GM21619 (cell line): Measurements from ENCODE around the gene YPEL5.
A peak's percentile ranks its signal among the peaks of the same experiment; 100 is the strongest.
"Not testable (repeated sequence)": the region's sequence is repeated elsewhere in the genome, so short reads cannot be mapped to it uniquely, and the experiment has no call there.

Experiments used
- ATAC-seq: cut with Tn5 transposase; IDR thresholded peaks from one replicate; pipeline ENCODE4 v1.9.1; 2021; ENCODE audit not compliant: unreplicated experiment

YPEL5 gene

DNA sequence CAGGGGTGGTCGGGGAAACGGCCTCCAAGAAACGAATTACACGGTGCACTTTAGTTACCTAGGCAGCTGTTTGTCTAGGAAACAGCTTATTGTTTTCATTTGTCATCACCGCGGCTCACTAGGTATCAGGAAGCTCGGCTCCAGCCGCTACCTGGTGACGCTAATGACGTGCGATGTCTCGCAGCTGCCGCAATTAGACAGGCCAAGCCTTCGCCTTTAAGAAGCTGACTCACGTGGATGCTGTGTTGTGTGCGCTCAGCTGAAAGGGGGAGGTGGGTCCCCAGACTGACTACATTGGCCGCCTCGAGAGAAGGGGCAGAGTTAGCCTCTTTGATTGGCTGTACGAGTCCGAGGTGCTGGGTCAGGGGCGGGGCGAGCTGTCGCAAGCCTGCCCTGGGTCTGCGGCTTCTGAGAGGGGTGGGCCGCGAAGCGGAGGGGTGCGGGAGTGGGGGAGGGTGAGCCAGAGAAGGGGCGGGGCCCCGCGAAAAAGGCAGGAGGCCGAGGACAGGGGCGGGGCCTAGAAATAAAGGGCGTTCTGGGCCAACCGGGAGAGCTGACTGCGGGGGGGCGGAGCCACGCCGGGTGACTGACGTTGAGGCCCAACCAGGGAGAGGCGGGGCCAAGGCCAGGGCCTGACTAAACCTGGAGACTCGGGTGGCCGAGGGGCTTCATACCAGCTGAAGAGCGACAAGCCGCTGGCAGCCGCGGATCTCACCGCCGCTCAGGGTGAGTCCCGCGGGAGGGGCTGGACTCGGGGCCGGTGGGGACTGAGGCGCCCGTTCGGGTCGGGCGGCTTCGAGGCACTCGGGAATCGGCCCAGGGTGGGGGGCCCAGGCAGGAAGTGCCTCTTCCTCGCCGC lies at the start of gene YPEL5:
YPEL5 (plus strand) TSS at position 671 of the 859 bp plus-strand sequence. CDS start 9,645 bp downstream, outside the sequence.
- ATAC-seq, result peak; percentile 92

DNA sequence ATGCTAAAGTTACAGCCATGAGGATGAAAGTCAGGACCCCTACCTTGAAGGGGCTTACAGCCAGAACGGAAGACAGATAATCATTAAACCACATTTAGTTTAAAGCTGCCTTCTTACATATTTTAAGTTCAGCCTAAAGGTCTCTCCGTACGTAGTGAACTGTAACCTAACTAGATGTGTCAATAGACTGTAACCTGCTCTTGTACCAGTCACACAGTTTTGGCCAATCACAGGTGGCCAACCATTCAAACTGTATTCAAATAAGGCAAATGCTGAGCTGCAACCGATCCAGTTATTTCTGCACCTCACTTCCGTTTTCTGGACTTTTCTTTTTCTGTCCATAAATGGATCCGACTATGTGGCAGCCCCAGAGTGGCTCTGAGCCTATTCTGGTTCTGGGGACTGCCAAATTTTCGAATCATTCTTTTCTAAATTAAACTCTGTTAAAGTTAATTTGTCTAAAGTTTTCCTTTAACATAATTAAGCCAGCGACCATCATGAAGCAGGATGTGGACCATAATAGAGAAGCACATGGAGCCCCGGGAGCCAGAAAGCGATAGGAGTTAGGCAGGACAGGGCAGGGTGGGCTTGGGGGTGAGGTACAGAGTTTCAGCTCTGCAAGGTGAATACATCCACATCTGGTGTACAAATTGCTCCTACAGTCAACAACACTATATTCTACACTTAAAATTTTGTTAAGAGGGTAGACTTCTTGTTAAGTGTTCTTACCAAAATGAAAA lies 48.4 kb upstream of the YPEL5 start:
- no peak for ATAC-seq

GRCh38 chr2:30099366-30099765 lies 47.4 kb upstream of the YPEL5 start:
- ATAC-seq, result not testable (repeated sequence)

DNA sequence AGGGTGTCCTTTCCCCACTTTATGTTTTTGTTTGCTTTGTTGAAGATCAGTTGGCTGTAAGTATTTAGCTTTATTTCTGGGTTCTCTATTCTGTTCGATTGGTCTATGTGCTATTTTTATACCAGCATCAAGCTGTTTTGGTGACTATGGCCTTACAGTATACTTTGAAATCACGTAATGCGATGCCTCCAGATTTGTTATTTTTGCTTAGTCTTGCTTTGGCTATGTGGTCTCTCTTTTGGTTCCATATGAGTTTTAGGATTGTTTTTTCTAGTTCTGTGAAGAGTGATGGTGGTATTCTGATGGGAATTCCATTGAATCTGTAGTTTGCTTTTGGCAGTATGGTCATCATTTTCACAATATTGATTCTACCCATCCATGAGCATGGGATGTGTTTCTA lies 46.1 kb upstream of the YPEL5 start:
- not testable (repeated sequence) for ATAC-seq

DNA sequence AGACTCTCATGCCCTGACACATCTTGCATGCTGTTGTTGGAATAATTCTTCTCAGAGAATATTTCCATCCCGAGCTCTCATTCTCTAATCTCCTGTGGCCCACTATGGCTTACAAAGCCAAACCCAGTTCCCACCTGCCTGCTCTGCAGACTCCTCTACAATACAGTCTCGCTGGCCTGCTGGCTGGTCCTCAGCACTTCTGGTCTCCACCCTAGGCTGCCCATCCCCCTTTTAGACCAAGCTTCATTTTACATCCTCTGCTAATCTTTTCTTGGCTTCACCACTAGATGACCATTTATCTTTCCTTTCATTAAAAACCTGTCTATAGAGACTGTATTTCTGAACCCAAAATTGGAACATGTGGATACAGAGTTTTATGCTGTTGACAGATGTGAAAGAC lies 42.5 kb upstream of the YPEL5 start:
- no peak for ATAC-seq

GRCh38 chr2:30105556-30105955 lies 41.3 kb upstream of the YPEL5 start:
- ATAC-seq, result no peak

DNA sequence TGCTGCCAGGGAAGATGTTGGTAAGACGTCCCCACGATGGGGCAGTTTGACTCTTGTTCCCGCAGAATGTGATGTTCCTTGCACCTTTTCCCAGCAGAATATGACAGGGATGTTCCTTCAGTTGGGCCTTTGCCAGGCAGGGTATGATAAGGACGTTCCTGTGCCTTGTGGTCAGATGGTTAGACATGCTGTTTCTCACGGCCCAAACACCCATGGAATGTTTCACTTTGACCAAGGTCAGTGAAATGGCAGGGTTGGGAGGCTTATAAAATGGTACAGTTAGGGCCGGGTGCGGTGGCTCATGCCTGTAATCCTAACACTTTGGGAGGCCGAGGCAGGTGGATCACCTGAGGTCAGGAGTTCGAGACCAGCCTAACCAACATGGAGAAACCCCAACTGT lies 40.3 kb upstream of the YPEL5 start:
- no peak for ATAC-seq

GRCh38 chr2:30108192-30108591 lies 38.6 kb upstream of the YPEL5 start:
- no peak for ATAC-seq

DNA sequence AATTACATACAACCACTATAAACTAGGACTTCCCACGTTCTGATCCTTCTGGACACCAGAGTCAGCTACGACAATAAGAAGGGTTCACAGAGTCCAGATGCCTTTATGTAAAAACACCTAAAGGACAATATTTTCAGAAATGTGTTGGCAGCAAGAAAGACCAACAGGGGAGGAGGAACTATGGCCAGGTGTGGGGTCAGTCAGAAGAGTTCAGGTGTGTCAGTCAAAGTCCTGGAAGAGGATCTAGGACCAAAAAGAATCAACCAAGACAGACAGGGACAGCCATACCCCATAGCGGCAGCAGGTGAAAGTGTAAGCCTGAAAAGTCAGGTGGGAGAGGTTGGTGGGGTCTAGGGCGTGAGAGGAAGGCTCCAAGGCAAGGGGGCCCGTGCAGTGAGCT lies 38.0 kb upstream of the YPEL5 start:
- ATAC-seq, result no peak

DNA sequence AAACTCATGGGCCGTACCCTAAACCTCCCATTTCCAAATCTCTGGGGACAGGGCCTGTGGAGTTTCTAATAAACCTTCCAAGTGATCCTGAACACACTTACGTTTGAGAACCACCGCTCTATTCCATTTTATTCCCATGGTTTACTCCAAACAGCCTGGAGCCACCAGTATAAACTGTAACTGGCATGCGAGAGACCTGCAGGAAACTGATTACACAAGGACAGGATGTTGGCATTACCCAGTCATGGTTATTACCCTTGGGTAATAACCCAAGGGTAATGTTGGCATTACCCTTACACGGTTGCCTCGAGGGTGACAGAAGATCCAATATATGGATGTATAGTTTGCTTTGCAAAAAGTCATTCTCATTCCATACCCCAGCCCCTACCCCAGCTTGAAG lies 37.0 kb upstream of the YPEL5 start:
- ATAC-seq, result no peak

DNA sequence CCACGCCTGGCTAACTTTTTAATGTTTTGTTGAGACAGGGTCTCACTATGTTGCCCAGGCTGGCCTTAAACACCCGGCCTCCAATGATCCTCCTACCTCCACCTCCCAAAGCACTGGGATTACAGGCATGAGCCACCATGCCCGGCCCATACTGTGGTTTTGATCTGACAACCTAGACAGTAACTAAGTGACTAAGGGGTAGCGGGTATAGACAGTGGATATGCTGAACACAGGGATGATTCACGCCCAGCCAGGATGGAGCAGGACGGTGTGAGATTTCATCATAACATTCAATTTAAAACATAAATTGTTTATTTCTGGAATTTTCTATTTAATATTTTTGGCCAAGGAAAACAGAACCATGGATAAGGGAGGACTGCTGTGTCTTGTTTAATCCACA lies 36.0 kb upstream of the YPEL5 start:
- ATAC-seq, result no peak

GRCh38 chr2:30111186-30111585 lies 35.6 kb upstream of the YPEL5 start:
- not testable (repeated sequence) for ATAC-seq

DNA sequence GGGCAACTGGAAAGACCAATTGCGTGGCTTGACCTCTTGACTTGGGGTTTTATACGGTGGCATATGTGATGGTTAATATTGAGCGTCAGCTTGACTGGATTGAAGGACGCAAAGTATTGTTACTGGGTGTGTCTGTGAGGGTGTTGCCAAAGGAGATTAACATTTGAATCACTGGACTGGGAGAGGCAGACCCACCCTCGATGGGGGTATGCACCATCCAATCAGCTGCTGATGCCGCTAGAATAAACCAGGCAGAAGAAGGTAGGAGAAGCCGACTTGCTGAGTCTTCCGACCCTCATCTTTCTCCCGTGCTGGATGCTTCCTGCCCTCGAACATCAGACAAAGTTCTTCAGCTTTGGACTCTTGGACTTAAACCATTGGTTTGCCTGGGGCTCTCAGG lies 34.2 kb upstream of the YPEL5 start:
- no peak for ATAC-seq

GRCh38 chr2:30113617-30114293 lies 33.1 kb upstream of the YPEL5 start:
- no peak for ATAC-seq

- ATAC-seq, result peak; percentile 65
Measured at GRCh38 chr2:30115141-30115980, 31.4 kb upstream of the YPEL5 start.

- ATAC-seq, result no peak
Measured at GRCh38 chr2:30115981-30116285, 30.9 kb upstream of the YPEL5 start.

- no peak for ATAC-seq
Measured at GRCh38 chr2:30122362-30122761, 24.4 kb upstream of the YPEL5 start.

- ATAC-seq, result no peak
Measured at GRCh38 chr2:30127016-30127893, 19.6 kb upstream of the YPEL5 start.

- ATAC-seq, result no peak
Measured at GRCh38 chr2:30134582-30134981, 12.2 kb upstream of the YPEL5 start.

DNA sequence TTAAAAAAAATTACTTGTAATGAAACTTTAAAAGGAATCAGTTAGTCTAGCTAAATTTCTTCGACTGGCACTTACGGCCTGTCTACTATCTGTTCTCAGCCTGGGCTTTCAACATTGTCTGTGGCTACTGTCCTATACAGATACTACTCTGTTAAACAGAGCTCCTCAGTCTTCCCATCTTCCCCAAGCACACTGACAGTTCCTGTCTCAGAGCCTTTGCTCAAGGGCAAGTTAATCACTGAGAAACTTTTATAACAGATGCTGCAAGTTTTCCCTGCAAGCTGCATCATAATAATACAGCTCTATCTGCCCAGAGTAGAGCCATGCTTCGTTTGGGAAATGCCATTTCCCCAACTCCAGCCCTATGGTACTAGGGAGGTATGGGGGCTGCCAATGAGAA lies 11.3 kb upstream of the YPEL5 start:
- ATAC-seq, result no peak
